HG02852 (cell line): ENCODE results near the gene MAT1A.
"Not testable (repeated sequence)": the region's sequence is repeated elsewhere in the genome, so short reads cannot be mapped to it uniquely, and the experiment has no call there.

ENCODE experiments used
- ATAC-seq: cut with Tn5 transposase; IDR thresholded peaks from one replicate; pipeline ENCODE4 v1.9.1; 2021; ENCODE audit warnings: mild to moderate bottlenecking, moderate library complexity; ENCODE audit not compliant: unreplicated experiment

MAT1A gene

GRCh38 chr10:80234331-80235235 lies 54.9 kb downstream of the MAT1A start:
- peak; percentile 100 for ATAC-seq

- not testable (repeated sequence) for ATAC-seq
These were observed 55.6 kb downstream of the MAT1A start for GRCh38 chr10:80233871-80234270.

GRCh38 chr10:80226723-80227122 lies 62.7 kb downstream of the MAT1A start:
- not testable (repeated sequence) for ATAC-seq

- not testable (repeated sequence) for ATAC-seq
These were observed 66.4 kb downstream of the MAT1A start for GRCh38 chr10:80223031-80223419.
